AG10803 (cell line): ENCODE data around the gene MRPS23.

ENCODE experiments used
- DNase-seq: peaks from one replicate; pipeline ENCODE4 v3.0.0; 2010; ENCODE audit warnings: low read depth
- H3K4me3 ChIP-seq: 2 replicates; pipeline ENCODE4 v1.5.1; 2011; ENCODE audit warnings: mild to moderate bottlenecking, low read length, control low read depth
- CTCF ChIP-seq: conservative IDR thresholded peaks from 2 replicates; pipeline ENCODE4 v1.5.1; 2011; ENCODE audit warnings: mild to moderate bottlenecking, low read length, control low read depth, inconsistent platforms

The MRPS23 gene

DNA sequence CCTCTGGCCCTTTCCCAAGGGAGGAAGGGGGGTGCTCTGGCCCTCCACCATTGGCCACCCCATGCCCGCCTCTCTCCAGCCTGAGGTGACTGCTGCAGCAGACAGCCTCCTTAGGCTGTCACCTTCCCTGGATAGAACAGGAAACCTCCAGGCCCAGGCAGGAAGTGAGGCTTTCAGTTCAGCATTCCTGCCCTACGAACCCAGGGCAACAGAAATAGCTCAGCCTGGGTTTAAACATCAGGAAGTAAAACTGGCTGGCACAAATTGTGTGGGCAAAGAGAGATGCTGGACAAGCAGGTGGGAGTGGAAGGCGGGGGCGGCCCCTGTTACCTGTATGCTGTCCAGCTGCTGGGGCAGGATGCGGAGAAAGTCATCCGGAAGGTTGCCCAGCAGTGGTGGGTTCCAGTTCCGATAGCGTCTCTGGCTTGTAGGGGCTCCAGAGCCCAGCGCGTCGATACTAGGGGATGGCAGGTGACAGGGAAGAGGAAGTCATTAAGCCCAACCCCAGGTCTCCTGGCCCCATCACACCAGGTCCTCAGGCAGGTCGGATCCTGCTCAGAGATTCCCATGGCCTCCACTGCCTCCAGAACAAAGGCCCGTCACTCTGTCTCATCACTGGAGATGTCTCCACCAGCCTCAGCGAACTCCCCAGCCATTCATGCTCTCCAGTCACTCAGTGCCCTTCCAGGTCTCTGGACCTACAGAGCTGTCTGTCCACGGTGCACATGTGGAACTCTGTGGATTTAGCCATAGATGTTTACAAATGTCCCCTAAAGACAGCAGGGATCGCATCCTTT is 23.6 kb upstream of the MRPS23 start:
- TF ChIP-seq CTCF = no peak
- no peak for DNase-seq
- H3K4me3 ChIP-seq = no peak overlapping the region

- TF ChIP-seq CTCF = no peak
- H3K4me3 ChIP-seq = no peak overlapping the region
Measured at GRCh38 chr17:57872536-57872935, 22.7 kb upstream of the MRPS23 start.

GRCh38 chr17:57871863-57872262 is 22.0 kb upstream of the MRPS23 start:
- no peak for DNase-seq
- H3K4me3 ChIP-seq = no peak overlapping the region
- no peak for TF ChIP-seq CTCF

More at GRCh38 chr17:57872536-57872935, 22.7 kb upstream of the MRPS23 start:
- no peak for DNase-seq

- TF ChIP-seq CTCF = no peak
- DNase-seq = no peak
- no peak overlapping the region for H3K4me3 ChIP-seq
Measured at GRCh38 chr17:57871155-57871554, 21.3 kb upstream of the MRPS23 start.

DNA sequence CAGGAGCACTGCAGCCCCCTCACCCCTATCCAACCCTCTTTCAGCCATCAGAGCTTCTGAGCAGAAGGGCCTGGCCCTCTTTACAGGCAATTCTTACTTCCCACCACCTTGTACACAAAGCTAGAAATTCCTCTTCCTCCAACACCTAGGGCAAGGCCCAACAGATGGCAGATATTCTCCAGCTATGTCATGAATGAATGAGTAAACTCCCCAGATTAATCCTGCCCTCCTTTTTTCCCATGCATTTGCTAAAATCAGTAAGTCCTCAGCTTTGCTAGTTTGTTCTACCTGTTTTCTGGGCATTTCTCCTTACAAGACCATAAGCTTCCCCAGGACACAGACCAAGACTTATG is 20.4 kb upstream of the MRPS23 start:
- no peak overlapping the region for H3K4me3 ChIP-seq
- no peak; the same call in 1 of the 2 replicates for TF ChIP-seq CTCF
- DNase-seq = peak; percentile 55

GRCh38 chr17:57869617-57870282 is 19.9 kb upstream of the MRPS23 start:
- peak; percentile 92 for DNase-seq
- TF ChIP-seq CTCF = no peak
- H3K4me3 ChIP-seq = no peak overlapping the region
